Ishikawa (cell line): ENCODE results near the gene URAD.

ENCODE experiments used
- CEBPB ChIP-seq: IDR thresholded peaks from 2 replicates; pipeline ENCODE4 v1.6.1; 2012
- CREB1 ChIP-seq: IDR thresholded peaks from 2 replicates; pipeline ENCODE4 v1.6.1; 2012; ENCODE audit warnings: low read depth
- EGR1 ChIP-seq: IDR thresholded peaks from 2 replicates; pipeline ENCODE4 v1.6.1; 2012
- EP300 ChIP-seq: IDR thresholded peaks from 2 replicates; pipeline ENCODE4 v1.6.1; 2012; ENCODE audit warnings: borderline replicate concordance
- FOXM1 ChIP-seq: IDR thresholded peaks from 2 replicates; pipeline ENCODE4 v1.6.1; 2012; ENCODE audit warnings: low read depth, borderline replicate concordance
- MAX ChIP-seq: IDR thresholded peaks from 2 replicates; pipeline ENCODE4 v1.6.1; 2012
- NFIC ChIP-seq: IDR thresholded peaks from 2 replicates; pipeline ENCODE4 v1.6.1; 2012
- RAD21 ChIP-seq: IDR thresholded peaks from 2 replicates; pipeline ENCODE4 v1.6.1; 2012; ENCODE audit warnings: low read depth
- REST ChIP-seq: IDR thresholded peaks from 2 replicates; pipeline ENCODE4 v1.6.1; 2012; ENCODE audit warnings: low read depth, mild to moderate bottlenecking
- TAF1 ChIP-seq: IDR thresholded peaks from 2 replicates; pipeline ENCODE4 v1.6.1; 2012; ENCODE audit warnings: low read depth, mild to moderate bottlenecking
- TCF12 ChIP-seq: IDR thresholded peaks from 2 replicates; pipeline ENCODE4 v1.6.1; 2012; ENCODE audit warnings: low read depth
- TEAD4 ChIP-seq: IDR thresholded peaks from 2 replicates; pipeline ENCODE4 v1.6.1; 2012
- USF1 ChIP-seq: IDR thresholded peaks from 2 replicates; pipeline ENCODE4 v1.6.1; 2012
- YY1 ChIP-seq: IDR thresholded peaks from 2 replicates; pipeline ENCODE4 v1.6.1; 2012; ENCODE audit warnings: low read depth
- ZBTB7A ChIP-seq: IDR thresholded peaks from 2 replicates; pipeline ENCODE4 v1.6.1; 2012; ENCODE audit warnings: low read depth

Gene URAD

GRCh38 chr13:27988520-27988919, at the start of gene URAD:
URAD (minus strand) TSS chr13:27988693; CDS start chr13:27988637, 56 bp downstream.
- TF ChIP-seq NFIC (no peak), YY1 (no peak), EP300 (no peak), CREB1 (no peak), RAD21 (no peak), CEBPB (no peak), MAX (no peak), EGR1 (no peak), TCF12 (no peak), REST (no peak), TEAD4 (no peak)

- no peak for TF ChIP-seq EP300
- TF ChIP-seq TAF1: no peak
- TF ChIP-seq EGR1: no peak
- no peak for TF ChIP-seq CEBPB
- TF ChIP-seq NFIC: no peak
- TF ChIP-seq REST: no peak
- no peak for TF ChIP-seq USF1
- no peak for TF ChIP-seq RAD21
- no peak for TF ChIP-seq YY1
- TF ChIP-seq ZBTB7A: no peak
- TF ChIP-seq FOXM1: no peak
- TF ChIP-seq MAX: no peak
- no peak for TF ChIP-seq CREB1
- no peak for TF ChIP-seq TEAD4
- TF ChIP-seq TCF12: no peak
Observed at GRCh38 chr13:28037399-28037798, 48.9 kb upstream of the URAD start.

- TF ChIP-seq FOXM1: no peak
- TF ChIP-seq MAX: no peak
- TF ChIP-seq ZBTB7A: no peak
- no peak for TF ChIP-seq CEBPB
- TF ChIP-seq TCF12: no peak
- TF ChIP-seq YY1: no peak
- TF ChIP-seq EGR1: no peak
- no peak for TF ChIP-seq CREB1
- no peak for TF ChIP-seq TAF1
- TF ChIP-seq REST: no peak
- no peak for TF ChIP-seq NFIC
- no peak for TF ChIP-seq TEAD4
- no peak for TF ChIP-seq EP300
- TF ChIP-seq RAD21: no peak
- TF ChIP-seq USF1: no peak
Observed at GRCh38 chr13:28035146-28035782, 46.8 kb upstream of the URAD start.
